HG02884 (cell line): ENCODE measurements around the gene CWC27.

Experiments used
- ATAC-seq: cut with Tn5 transposase; IDR thresholded peaks from one replicate; pipeline ENCODE4 v1.9.1; 2021; ENCODE audit warnings: mild to moderate bottlenecking, moderate library complexity; ENCODE audit not compliant: unreplicated experiment

Gene CWC27

DNA sequence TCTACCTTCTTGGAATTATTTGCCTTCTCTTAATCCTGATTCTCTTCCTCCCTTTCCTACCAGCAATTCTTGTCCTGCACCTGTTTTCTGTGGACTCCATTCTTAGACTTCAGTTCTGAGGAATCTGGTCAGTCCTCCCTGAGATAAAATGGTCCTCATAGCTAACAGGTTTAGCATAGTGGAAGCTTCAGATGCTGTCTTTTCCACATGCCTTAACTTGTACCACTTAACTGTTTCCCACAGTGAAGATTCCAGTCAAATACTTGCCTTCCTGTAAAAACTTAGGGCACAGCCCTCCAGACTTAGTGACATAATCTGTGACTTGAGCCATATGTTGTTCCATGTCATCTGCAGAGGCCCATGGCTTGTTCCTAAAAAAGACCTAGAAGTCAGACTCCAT, 261.3 kb downstream of the CWC27 start:
- no peak for ATAC-seq

DNA sequence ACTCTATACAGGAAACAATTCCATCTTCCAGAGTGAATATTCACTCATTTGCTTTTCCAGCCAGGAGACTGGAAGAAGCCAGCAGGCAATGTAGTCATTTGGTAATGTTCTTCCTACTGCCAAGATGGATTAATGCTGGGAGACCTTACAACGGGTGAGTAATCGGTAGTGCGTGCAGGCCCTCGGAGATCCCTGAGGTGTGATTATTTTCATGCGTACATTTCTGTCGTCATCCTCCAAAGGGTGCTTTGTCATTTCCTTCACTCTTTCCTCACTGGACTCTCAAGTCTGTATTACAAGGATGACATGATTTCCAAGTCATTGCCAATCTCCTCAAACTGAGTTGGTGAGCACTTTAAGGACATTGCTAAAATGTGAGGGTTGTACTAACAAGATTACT, 263.5 kb downstream of the CWC27 start:
- no peak for ATAC-seq

DNA sequence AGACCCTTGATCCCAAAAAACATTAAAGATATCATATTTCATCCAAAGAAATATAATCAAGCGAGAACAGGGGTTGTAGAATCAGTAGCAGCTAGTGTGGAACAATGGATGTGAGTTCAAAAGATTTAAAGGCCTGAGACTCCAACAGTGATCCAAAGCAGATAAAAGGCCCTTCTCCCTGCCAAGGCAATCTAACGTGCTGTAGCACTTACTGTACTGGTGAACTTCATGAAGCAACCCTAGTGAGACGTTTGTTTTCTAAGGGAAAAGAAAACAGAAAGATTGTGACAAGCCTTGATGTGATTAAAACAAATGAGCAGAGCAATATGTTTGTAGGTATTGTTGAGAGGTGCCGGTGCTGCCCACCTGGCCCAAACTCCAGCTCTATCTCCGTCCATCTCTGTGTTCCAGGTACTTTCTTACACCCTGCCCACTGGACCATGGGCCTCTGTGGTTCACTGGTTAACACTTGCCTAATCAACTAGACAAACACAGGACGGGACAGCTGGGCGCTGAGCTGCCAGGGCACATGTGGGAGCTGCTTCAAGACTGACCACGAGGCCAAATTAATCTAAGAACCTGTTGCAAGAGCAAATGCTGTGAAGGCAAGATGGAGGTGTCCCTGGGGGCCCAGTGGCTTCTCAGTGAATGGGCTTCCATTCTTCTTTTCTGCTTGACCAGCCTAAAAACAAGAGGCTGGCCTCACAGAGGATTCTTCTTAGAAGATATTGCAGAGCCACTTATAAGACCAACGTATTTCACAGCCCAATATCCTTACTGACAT, 265.5 kb downstream of the CWC27 start:
- ATAC-seq, result no peak

- no peak for ATAC-seq
Measured at GRCh38 chr5:65034813-65035209, 266.1 kb downstream of the CWC27 start.

DNA sequence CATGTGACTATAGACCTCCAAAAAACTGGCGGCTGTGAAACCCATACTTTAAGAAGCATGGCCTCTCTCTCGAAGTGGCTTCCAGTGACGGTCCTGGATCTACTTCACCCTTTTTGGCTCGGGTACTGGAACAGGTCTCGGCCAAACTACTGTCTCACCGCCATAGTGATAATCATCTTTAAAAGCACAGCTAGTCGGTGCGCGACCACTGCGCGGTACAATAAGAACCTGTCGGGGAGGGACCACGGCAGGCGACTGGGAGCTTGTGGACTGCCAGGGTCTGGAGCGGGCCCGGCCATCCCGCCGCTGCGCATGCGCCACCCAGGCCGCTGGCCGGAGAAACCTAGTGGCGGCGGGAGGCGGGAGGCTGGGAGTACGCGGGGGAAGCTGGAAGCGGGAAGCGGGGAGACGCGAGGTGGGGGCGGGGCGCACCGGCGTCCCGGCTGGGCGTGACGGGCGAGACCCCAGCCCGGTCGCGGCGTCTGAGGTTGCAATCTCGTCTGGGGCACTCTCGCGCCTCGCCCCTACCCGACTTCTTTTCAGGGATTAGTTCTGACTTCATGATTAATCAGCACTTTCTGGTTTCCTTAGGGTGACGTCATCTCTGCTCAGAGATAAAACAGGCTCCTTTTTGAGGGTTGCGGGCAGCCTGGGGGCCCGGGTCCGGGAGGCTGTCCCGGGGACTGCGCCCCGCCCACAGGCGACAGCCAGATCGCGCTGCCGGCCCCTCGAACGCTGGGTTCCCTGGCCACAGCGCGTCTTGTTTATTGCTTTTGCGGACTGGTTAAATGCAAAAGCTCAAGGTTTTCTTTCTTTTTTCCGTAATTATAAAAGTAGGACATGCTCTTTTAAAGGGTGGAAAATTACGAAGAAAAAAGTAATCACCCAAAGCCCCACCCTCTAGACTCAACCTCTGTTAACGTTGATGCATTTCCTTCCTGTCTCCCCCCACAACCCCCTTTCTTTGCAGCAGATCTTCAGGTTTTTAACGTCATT, 266.8 kb downstream of the CWC27 start:
- ATAC-seq, result peak; percentile 84

DNA sequence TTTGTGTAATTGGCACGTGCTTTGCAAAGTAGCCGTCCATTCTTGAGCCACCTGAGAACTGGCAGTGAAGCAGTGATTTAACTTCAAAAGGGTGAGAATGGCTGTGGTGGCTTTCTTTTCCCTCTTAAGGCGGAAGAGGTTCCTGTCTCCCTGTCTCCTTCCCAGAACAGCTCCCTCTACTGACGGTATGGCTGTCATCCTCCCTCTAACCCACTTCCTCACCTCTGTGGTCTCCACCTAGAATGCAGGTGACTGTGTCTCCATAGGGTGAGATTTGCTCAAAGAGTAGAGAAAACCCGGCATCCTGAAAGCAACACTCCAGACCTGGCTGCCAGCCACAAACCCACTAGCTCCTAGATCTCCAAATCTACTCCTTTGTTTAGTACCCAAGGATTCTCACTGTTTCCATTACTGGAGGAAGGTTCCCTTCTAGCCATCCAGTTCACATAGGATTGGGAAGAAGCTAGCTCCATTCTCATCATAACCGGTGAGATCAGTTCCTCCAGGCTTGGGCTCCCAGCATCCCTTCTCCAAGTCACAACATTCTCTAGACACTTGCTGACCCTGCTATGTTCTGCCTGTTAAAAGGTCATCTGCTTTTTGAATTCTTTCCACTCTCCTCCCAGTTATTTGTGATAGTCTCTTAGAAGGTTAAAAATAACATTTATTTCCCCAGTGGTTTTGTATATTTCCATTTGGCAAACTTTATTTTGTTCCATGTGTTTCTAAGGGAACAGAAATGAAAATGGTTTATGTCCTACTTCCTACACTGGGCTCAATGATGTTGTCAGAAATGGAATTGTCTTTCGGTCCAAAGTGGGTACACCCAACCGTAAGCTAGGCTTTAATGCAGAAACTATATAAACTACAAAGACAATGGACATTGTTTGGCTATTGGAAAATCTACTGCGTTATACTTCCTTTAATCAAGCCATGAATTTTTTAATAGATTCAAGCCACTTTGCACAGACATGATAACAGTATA, 269.4 kb downstream of the CWC27 start:
- no peak for ATAC-seq

DNA sequence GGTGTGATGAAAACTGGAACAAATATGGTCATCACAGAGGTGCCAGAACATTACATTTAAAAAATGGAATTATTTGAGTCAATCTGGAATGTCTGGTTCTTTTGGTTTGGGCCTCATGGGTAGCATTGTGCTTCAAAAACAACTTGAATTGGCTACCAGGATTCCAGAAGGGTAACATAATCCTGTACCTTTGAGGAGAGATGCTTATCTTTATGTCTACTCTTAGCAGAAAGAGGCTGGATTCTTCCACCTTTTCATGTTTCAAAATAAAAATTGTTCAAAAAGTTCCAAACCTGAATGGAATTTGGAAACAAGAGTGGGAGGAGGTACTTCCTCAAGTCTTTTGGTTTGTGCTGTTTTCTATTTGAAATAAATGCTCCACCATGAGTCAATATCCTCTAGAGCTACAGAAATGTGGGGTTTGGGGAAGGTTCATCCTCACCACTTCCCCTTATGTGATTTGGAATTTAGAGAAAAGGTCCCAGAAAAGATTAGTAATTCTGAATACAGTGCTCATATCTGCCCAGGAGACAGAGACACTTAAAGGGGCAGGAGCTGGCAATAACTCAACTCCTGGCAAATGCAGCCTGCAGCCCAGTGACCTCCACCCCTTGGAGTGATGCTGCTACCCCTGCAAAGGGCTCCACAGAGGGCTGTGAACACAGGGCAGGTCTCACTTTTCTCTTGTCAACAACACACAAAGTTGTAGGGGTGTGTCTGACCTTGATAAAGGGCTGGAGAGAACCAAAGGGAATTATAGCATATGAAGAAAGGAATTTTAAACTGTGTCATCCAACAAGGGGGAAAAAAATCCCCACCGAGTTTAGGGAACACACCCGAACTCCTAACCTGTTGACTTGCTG, 272.8 kb downstream of the CWC27 start:
- no peak for ATAC-seq

DNA sequence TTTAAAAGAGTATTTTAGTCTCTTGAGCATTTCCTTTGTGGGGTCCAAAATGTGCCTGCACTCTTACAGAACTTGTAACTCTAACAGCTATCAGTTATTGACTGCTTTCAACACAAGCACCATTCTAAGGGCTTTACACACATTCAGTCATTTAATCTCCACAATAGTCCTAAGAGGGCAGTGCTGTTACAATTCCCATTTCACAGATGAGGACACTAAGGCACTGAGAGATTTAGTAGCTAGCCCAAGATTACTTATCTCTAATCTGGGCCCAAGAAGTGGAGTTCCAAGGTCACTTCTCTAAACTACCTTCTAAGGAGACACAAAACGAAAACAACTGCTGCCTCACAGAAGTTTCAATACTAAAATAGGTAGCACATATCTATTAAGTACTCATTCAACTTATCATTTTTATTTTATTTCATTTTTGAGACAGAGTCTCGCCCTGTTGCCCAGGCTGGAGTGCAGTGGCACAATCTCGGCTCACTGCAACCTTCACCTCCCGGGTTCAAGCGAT, 275.2 kb downstream of the CWC27 start:
- ATAC-seq, result no peak

DNA sequence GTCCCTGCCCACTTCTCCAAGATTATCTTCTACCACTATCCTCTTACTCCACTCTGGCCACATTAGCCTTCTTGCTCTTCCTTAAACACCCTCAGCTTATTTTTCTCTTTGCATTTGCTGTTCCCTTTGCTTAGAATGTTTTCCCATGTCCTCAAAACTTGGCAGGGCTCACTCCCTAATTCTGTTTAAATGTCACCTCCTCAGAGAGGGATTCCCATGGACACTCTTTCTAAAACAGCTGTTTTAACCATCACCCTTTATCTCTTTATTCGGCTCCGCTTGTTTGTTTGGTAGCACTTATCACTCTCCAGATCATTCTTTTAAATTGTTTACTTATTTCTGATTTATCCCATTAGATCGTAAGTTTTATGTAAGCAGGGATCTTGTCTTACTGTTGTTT, 278.5 kb downstream of the CWC27 start:
- no peak for ATAC-seq

DNA sequence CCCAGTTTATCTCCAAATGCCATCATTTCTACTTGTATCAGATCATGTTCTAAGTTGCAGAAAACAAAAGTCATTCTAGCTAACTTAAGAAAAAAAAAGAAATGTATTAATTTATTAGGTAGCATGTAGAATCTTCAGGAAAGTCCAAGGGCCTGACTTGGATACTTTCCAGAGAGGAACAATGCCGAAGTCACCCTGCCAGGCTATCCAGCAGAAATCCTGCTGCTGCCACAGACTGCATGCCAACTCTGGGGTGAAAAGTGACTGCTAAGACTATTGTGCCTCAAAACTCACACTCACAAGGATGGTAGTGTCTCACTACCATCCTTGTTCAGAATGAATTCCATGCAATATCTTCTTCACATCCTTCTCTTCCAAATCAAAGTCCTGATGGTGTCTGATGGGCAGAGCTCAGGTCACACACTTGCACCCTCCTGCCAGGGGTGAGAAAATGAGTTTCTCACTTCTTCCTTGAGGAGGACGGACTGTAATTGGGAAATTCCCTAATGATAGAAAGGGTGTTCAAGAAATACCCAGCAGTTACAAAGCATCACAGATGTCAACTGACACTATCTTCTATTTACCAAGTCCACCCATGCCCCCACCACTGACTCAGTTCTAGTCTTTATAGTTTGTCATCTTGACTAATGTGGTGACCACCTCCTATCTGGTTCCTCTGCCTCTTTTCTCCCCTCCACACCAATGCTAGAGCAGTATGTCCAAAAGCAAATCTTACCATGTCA, 279.4 kb downstream of the CWC27 start:
- peak; percentile 54 for ATAC-seq

- ATAC-seq, result no peak
Measured at GRCh38 chr5:65050140-65050539, 281.4 kb downstream of the CWC27 start.

GRCh38 chr5:65050826-65051498, 282.2 kb downstream of the CWC27 start:
- ATAC-seq, result no peak

DNA sequence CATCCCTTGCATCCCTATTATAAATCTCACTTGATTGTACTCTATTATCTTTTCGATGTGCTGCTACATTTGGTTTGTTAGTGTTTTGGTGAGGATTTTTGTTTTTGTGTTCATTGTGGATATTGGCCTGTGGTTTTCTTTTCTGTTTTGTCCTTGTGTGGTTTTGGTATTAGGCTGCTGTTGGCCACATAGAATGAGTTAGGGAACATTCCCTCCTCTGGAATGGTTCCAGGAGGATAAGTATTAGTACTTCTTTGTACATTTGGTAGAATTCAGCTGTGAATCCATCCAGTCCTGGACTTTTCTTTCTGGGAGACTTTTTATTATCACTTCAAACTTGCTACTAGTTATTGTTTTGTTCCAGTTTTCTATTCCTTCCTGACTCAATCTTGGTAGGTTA, 287.2 kb downstream of the CWC27 start:
- no peak for ATAC-seq

DNA sequence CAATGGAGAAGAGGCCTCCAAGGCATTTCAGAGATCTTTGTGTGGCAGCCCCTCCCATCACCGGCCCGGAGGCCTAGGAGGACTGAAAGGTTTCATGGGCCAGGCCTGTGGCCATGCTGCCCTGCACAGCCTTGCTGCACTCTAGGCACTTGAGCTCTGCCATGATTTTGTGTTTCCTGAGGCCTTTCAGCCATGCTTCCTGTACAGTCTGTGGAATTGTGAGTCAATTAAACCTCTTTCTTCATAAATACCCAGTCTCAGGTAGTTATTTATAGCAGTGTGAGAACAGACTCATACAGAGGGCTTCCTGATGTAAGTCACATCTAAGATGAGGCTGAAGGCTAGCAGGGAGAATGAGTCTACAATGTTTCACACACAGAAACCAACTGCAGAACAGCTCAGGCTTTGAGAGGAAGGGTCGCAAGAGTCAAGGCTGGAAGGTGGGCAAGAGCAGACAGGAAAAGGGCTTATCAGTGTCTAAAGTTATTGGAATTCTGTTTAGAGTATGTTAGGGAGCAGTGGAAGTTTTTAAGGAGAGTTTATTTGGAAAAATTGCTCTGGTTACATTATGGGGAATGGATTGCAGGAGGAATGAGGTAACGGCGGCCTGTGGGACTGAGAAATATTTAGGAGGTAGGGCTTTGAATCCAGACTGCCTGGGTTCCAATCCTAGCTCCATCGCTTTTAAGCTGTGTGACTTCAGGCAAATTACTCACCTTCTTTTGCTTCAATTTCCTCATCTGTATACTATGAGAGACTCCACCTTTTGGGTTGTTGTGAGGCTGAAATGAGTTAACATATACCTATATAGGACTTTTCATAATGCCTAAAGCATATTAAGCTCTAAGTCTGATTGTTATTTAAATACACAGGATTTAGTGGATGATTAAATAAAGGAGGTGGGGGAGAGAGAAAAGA, 291.2 kb downstream of the CWC27 start:
- ATAC-seq, result peak; percentile 29

DNA sequence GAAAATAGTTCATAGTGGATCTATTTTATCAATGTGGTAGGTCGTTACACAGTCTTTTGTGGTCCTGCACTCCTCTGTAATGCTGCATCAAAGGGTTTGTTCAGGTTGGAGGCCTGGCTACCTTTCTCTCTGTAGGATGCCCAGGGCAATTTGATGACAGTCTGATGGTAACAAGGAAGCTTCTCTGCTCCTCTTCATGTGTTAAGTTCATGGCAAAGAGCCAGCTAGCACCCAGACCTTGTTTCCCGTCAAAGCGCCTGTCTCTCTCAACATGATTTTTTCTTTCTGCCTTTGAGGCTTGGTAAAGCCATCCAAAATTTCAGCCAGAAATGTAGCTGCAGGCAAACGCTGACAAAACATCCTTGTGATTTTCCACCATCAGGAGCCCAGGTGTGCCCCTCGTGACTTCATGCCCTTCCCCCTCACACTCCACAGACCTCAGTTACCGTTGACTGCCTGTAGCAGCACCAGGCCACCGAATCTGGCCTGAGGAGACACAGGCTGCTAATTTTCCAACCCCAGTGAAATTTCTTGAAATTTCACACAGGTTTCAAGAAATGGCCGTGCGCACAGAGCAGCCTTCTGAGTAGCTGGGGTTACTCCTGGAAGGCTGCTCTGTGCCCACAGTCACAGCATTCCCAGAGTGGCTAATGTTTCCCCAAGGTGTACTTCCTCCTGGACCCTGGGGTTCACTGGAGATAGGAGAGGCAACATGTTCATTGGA, 292.7 kb downstream of the CWC27 start:
- peak; percentile 56 for ATAC-seq

- ATAC-seq, result peak; percentile 29
Measured at GRCh38 chr5:65061974-65062353, 293.2 kb downstream of the CWC27 start.
